Thyroid gland (tissue), 4 donors: Measurements from ENCODE around the gene PTPN3.

ENCODE experiments used
- POLR2A ChIP-seq, 2 donors: fragments of 450-650 bp; IDR thresholded peaks; one replicate each; pipeline ENCODE4 v1.6.1; 2017; ENCODE audit warnings: antibody characterized with exemption in 2 of 2, mild to moderate bottlenecking in 2 of 2, moderate library complexity in 1 of 2
- TF ChIP-seq, protein P1 (sequence below), 6 experiments: fragments of 200-600 bp in 3 of 6; fragments of 450-650 bp in 3 of 6; sonication (generic) in 3 of 6; IDR thresholded peaks; one replicate each; pipeline ENCODE4 v1.5.1; 2016 to 2019; ENCODE audit warnings: antibody characterized with exemption in 6 of 6, mild to moderate bottlenecking in 2 of 6, inconsistent platforms in 1 of 6, moderate library complexity in 1 of 6

- TF ChIP-seq, protein P1, sequence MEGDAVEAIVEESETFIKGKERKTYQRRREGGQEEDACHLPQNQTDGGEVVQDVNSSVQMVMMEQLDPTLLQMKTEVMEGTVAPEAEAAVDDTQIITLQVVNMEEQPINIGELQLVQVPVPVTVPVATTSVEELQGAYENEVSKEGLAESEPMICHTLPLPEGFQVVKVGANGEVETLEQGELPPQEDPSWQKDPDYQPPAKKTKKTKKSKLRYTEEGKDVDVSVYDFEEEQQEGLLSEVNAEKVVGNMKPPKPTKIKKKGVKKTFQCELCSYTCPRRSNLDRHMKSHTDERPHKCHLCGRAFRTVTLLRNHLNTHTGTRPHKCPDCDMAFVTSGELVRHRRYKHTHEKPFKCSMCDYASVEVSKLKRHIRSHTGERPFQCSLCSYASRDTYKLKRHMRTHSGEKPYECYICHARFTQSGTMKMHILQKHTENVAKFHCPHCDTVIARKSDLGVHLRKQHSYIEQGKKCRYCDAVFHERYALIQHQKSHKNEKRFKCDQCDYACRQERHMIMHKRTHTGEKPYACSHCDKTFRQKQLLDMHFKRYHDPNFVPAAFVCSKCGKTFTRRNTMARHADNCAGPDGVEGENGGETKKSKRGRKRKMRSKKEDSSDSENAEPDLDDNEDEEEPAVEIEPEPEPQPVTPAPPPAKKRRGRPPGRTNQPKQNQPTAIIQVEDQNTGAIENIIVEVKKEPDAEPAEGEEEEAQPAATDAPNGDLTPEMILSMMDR (IDR thresholded peaks at IDR 0.05) = no peak
- TF ChIP-seq POLR2A (IDR thresholded peaks at IDR 0.05) = no peak
Measured at GRCh38 chr9:109381011-109381729, 116.9 kb downstream of the PTPN3 start.
